Testis (tissue), 2 donors: Measurements from ENCODE around the gene VPS37C.

ENCODE experiments used
- POLR2A ChIP-seq: fragments of 450-650 bp; IDR thresholded peaks from one replicate; pipeline ENCODE4 v1.6.1; 2017; ENCODE audit warnings: antibody characterized with exemption, mild to moderate bottlenecking, moderate library complexity
- TF ChIP-seq, protein P1 (sequence below), 3 experiments: fragments of 450-650 bp in 2 of 3; fragments of 200-600 bp in 1 of 3; sonication (generic) in 1 of 3; IDR thresholded peaks; one replicate each; pipeline ENCODE4 v1.5.1; 2016 to 2019; ENCODE audit warnings: antibody characterized with exemption in 3 of 3, mild to moderate bottlenecking in 2 of 3, moderate library complexity in 1 of 3

DNA sequence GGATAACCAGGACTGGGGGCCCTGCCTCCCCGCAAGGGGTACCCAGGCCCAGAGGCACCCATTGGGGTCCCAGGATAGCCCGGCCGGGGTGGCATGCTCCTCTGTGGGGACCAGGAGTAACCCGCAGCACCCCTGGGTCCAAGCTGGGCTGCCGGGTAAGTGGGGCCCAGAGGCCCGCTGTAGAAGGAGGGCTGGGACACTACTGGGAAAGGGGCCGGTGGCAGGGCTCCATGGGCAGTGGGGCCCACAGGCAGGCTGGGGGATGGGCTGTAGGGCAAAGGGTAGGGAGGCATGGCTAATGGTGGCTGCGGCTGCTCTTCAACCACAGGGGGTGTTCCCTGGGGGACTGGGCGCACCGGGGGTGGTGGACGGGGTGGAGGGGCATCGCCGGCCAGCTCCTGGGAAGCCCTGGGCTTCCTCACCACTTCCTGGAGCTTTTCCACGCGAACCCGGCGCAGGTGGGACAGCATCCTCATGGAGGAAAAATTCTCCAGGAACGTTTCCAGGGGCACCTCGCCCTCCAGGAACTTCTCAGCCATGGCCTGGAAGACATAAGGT is 29.1 kb downstream of the VPS37C start:
- TF ChIP-seq, protein P1, sequence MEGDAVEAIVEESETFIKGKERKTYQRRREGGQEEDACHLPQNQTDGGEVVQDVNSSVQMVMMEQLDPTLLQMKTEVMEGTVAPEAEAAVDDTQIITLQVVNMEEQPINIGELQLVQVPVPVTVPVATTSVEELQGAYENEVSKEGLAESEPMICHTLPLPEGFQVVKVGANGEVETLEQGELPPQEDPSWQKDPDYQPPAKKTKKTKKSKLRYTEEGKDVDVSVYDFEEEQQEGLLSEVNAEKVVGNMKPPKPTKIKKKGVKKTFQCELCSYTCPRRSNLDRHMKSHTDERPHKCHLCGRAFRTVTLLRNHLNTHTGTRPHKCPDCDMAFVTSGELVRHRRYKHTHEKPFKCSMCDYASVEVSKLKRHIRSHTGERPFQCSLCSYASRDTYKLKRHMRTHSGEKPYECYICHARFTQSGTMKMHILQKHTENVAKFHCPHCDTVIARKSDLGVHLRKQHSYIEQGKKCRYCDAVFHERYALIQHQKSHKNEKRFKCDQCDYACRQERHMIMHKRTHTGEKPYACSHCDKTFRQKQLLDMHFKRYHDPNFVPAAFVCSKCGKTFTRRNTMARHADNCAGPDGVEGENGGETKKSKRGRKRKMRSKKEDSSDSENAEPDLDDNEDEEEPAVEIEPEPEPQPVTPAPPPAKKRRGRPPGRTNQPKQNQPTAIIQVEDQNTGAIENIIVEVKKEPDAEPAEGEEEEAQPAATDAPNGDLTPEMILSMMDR (IDR thresholded peaks at IDR 0.05) = no peak
- no peak for TF ChIP-seq POLR2A
